Neutrophil (primary cell): Measurements from ENCODE around the gene C9orf78.

Experiments
- H3K27ac ChIP-seq: fragments of 200-600 bp; sonication (generic); 2 replicates; pipeline ENCODE4 v1.5.1; 2016; ENCODE audit warnings: mild to moderate bottlenecking, moderate library complexity
- H3K27me3 ChIP-seq: fragments of 200-600 bp; sonication (generic); 2 replicates; pipeline ENCODE4 v1.6.0; 2016; ENCODE audit warnings: mild to moderate bottlenecking
- H3K36me3 ChIP-seq: fragments of 200-600 bp; sonication (generic); 2 replicates; pipeline ENCODE4 v1.5.1; 2017
- H3K4me1 ChIP-seq, 2 experiments: fragments of 200-600 bp in 1 of 2; sonication (generic) in 1 of 2; 1 replicate in 1 of 2; 2 replicates in 1 of 2; pipeline versions ENCODE4 v1.5.1 to v1.6.1; 2013 to 2016; ENCODE audit warnings: low read depth in 1 of 2, low read length in 1 of 2, mild to moderate bottlenecking in 1 of 2, moderate library complexity in 1 of 2; ENCODE audit not compliant: control insufficient read depth in 1 of 2, insufficient read depth in 1 of 2
- H3K4me3 ChIP-seq, 2 experiments: fragments of 200-600 bp in 1 of 2; sonication (generic) in 1 of 2; 1 replicate in 1 of 2; 2 replicates in 1 of 2; pipeline ENCODE4 v1.5.1; 2013 to 2016; ENCODE audit warnings: low read depth in 1 of 2, low read length in 1 of 2, mild to moderate bottlenecking in 1 of 2, moderate library complexity in 1 of 2
- H3K9me3 ChIP-seq: fragments of 200-600 bp; sonication (generic); 2 replicates; pipeline ENCODE4 v1.5.1; 2016
- TF ChIP-seq, protein P1 (sequence below): fragments of 200-600 bp; sonication (generic); IDR thresholded peaks from 2 replicates; pipeline ENCODE4 v1.5.1; 2016; ENCODE audit warnings: antibody characterized with exemption

Gene C9orf78

DNA sequence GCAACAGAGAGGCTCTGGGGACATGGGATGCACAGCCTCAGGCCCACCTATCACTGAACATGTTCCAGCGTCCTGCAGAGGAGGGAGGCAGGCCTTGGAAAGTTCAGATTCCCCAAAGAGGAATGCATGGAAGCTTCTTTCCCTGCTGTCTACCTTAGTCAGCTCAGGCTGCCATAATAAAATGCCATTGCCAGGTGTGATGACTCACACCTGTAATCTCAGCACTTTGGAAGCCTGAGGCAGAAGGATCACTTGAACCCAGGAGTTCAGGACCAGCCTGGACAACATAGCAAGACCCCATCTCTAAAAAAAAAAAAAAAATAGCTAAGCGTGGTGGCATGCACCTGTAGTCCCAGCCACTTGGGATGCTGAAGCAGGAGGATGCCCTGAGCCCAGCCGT, 56.6 kb downstream of the C9orf78 start:
- Histone ChIP-seq H3K9me3 (no peaks in the 10 kb centered on the region), H3K4me1 (peaks cover 85 to 88% of the 10 kb centered on the region in 2 experiments), H3K4me3 (no peak overlapping the region), H3K36me3 (no peaks in the 10 kb centered on the region), H3K27ac (peak overlapping the region; percentile 92), H3K27me3 (no peaks in the 10 kb centered on the region)
- TF ChIP-seq, protein P1, sequence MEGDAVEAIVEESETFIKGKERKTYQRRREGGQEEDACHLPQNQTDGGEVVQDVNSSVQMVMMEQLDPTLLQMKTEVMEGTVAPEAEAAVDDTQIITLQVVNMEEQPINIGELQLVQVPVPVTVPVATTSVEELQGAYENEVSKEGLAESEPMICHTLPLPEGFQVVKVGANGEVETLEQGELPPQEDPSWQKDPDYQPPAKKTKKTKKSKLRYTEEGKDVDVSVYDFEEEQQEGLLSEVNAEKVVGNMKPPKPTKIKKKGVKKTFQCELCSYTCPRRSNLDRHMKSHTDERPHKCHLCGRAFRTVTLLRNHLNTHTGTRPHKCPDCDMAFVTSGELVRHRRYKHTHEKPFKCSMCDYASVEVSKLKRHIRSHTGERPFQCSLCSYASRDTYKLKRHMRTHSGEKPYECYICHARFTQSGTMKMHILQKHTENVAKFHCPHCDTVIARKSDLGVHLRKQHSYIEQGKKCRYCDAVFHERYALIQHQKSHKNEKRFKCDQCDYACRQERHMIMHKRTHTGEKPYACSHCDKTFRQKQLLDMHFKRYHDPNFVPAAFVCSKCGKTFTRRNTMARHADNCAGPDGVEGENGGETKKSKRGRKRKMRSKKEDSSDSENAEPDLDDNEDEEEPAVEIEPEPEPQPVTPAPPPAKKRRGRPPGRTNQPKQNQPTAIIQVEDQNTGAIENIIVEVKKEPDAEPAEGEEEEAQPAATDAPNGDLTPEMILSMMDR, result no peak

- peak overlapping the region; percentile 51 to 59 for H3K4me3 ChIP-seq
- peak overlapping the region; percentile 92 for H3K27ac ChIP-seq
- H3K4me1 ChIP-seq, result peaks cover 88 to 92% of the 10 kb centered on the region in 2 experiments
- TF ChIP-seq, protein P1, result no peak
- no peaks in the 10 kb centered on the region for H3K27me3 ChIP-seq
- H3K36me3 ChIP-seq, result no peaks in the 10 kb centered on the region
- H3K9me3 ChIP-seq, result no peaks in the 10 kb centered on the region
Observed at GRCh38 chr9:129777769-129778130, 57.3 kb downstream of the C9orf78 start.
